Lower lobe of right lung (tissue), 2 donors: ENCODE measurements around the gene SORL1. TPM values are rescaled to one million over a fixed set of nuclear protein-coding genes. Genes with fewer than 3 reads are reported as not detected.
A peak's percentile ranks its signal among the peaks of the same experiment; 100 is the strongest.

Source experiments
- ATAC-seq, 2 donors: fragments of 200-7000 bp; cut with Tn5 transposase; one replicate each; pipeline ENCODE4 v1.9.1; 2020 to 2022; ENCODE audit warnings: mild to moderate bottlenecking in 2 of 2, moderate library complexity in 2 of 2
- DNase-seq: peaks from one replicate; pipeline ENCODE4 v3.0.0-alpha.2; 2020
- H3K27ac ChIP-seq: fragments of 200-600 bp; one replicate; pipeline ENCODE4 v1.8.0; 2022
- H3K27me3 ChIP-seq: fragments of 200-600 bp; one replicate; pipeline ENCODE4 v1.8.0; 2022; ENCODE audit warnings: low read depth
- H3K36me3 ChIP-seq: fragments of 200-600 bp; one replicate; pipeline ENCODE4 v1.8.0; 2022; ENCODE audit warnings: mild to moderate bottlenecking
- H3K4me1 ChIP-seq: fragments of 200-600 bp; one replicate; pipeline ENCODE4 v1.8.0; 2022
- H3K4me3 ChIP-seq: fragments of 200-600 bp; one replicate; pipeline ENCODE4 v1.8.0; 2022; ENCODE audit warnings: mild to moderate bottlenecking
- H3K9me3 ChIP-seq: fragments of 200-600 bp; one replicate; pipeline ENCODE4 v1.8.0; 2022
- CTCF ChIP-seq: fragments of 200-600 bp; IDR thresholded peaks from one replicate; pipeline ENCODE4 v1.8.0; 2022; ENCODE audit warnings: antibody characterized with exemption, mild to moderate bottlenecking
- intact Hi-C: fragments of 100-400 bp; cut with DNase I; formaldehyde crosslinking; loops from one replicate; pipeline ENCODE4 v1.11.0; 2022
- total RNA-seq: library from RNA; stranded (reverse); fragmentation: NEBNext Ultra II Directional; extraction: Animal tissue kit (Norgen Biotek cat#: 25700); gene quantifications from one replicate; pipeline ENCODE4 v1.2.1, GENCODE V29; 2021
- donor health status: DM: no; HTN: yes; CAD: no; lungs with severe emphysema.

Gene SORL1
- total RNA-seq, 1 donor from 2014 or later, result 74.0 TPM

GRCh38 chr11:121645596-121645995 lies 193.5 kb downstream of the SORL1 start:
- intact Hi-C loops, result no loop called here
- DNase-seq, result no peak

DNA sequence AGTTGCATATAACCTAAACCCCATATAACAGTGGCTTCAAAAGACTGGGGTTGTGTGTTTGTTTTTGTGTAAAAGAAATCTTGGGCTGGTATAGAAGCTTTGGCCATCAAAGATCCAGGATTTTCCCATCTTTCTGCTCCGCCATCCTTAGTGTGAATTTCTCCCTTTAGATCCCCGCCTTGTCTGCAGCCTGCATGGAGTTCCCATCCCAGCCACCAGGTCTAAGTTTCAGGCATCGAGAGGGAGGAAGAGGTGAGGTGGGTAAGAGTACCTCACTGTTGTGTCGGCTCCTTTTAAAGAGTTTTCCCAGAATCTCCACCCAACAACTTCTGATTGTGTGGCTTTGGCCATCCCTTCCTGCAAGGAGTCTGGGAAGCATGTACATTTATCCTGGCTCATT lies 196.2 kb downstream of the SORL1 start:
- Histone ChIP-seq H3K27me3 (no peaks in the 10 kb centered on the region), H3K9me3 (no peaks in the 10 kb centered on the region), H3K36me3 (no peaks in the 10 kb centered on the region), H3K27ac (no peak overlapping the region), H3K4me3 (no peak overlapping the region), H3K4me1 (no peaks in the 10 kb centered on the region)
- DNase-seq (no peak), ATAC-seq (no peak)
- intact Hi-C loops, result no loop called here
- TF ChIP-seq CTCF, result no peak

More at GRCh38 chr11:121645596-121645995, 193.5 kb downstream of the SORL1 start:
- H3K27me3 ChIP-seq, result no peaks in the 10 kb centered on the region
- ATAC-seq, result no peak
- H3K4me3 ChIP-seq, result no peak overlapping the region
- H3K4me1 ChIP-seq, result no peaks in the 10 kb centered on the region
- no peaks in the 10 kb centered on the region for H3K9me3 ChIP-seq
- H3K36me3 ChIP-seq, result no peaks in the 10 kb centered on the region
- H3K27ac ChIP-seq, result no peak overlapping the region
- no peak for TF ChIP-seq CTCF

DNA sequence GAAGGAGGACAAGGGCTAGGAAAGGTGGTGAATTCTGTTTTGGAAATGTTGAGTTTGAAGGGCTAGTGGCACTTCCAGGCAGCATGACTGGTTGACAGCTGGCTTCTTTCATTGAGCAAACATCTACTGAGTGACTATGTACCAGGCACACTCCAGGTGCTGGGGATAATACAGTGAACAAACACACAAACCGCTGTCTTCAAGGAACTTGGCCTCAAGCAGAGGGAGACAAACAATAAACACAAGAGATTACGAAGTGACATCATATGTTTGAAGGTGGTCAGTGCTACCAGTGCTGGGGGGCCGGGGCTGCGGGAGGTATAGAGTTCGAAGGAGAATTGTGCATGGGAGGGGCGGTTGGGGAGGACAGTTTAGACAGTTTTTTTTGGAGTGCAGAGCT lies 197.7 kb downstream of the SORL1 start:
- ATAC-seq (peak; percentile 43 to 52), DNase-seq (no peak)
- no peak overlapping the region for H3K4me3 ChIP-seq
- TF ChIP-seq CTCF, result no peak
- intact Hi-C loops, result no loop called here
- H3K36me3 ChIP-seq, result no peaks in the 10 kb centered on the region
- H3K4me1 ChIP-seq, result no peaks in the 10 kb centered on the region
- no peaks in the 10 kb centered on the region for H3K27me3 ChIP-seq
- H3K27ac ChIP-seq, result no peak overlapping the region
- no peaks in the 10 kb centered on the region for H3K9me3 ChIP-seq

DNA sequence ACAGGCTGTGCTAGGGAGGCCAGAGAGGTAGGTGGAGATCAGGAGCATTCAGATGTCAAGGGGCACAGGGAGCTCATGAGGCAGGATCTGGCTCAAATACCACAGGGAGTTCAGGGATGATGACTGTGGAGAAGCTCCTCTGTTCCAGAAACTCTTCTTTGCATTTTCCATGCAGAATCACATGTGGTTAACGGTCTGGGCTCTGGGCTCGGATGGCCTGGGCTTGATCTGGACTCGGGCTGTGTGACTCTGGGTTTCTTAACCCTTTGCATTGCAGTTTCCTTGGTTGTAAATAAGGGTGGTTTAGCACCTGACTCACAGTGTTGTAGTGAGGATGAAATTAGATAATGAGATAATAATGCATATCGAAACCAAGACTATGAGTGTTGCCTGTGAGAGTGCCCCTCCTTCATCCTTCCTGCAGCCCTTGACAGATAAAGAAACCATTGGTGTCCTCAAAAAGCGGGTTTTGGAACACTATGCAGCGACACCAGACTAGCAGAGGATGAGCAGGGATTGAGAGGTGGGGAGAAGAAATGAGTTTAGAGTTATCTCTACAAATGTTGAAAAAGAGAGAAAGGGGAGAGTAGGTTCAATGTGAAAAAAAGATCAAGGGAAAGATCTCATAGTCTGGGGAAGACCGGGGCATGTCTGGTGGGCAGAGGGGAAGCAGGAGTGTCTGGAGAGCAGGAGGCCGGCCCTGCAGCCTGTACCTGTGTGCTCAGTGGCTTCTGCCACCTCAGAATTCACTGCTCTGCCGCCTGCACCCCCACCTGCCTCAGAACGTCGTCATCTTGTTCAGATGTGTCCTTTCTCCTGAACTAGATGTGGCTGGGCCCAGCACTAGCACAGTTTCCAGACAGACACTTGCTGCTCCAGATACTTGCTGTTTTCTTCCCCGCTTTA lies 198.5 kb downstream of the SORL1 start:
- peak in 1 of 2 donors; percentile 11 for ATAC-seq
- no peak overlapping the region for H3K4me3 ChIP-seq
- intact Hi-C loops, result no loop called here
- no peaks in the 10 kb centered on the region for H3K9me3 ChIP-seq
- H3K4me1 ChIP-seq, result no peaks in the 10 kb centered on the region
- H3K27me3 ChIP-seq, result no peaks in the 10 kb centered on the region
- DNase-seq, result no peak
- TF ChIP-seq CTCF, result no peak
- no peaks in the 10 kb centered on the region for H3K36me3 ChIP-seq
- no peak overlapping the region for H3K27ac ChIP-seq

GRCh38 chr11:121651257-121651605 lies 199.1 kb downstream of the SORL1 start:
- DNase-seq (no peak), ATAC-seq (no peak)
- intact Hi-C loops, result no loop called here
- no peaks in the 10 kb centered on the region for H3K27me3 ChIP-seq
- H3K4me3 ChIP-seq, result no peak overlapping the region
- H3K9me3 ChIP-seq, result no peaks in the 10 kb centered on the region
- H3K36me3 ChIP-seq, result no peaks in the 10 kb centered on the region
- peaks cover 3% of the 10 kb centered on the region for H3K4me1 ChIP-seq
- no peak for TF ChIP-seq CTCF
- no peak overlapping the region for H3K27ac ChIP-seq
